GM12874 (cell line): Measurements from ENCODE around the gene TEKT4.

Source experiments
- CTCF ChIP-seq: IDR thresholded peaks from 2 replicates; pipeline ENCODE4 v1.5.1; 2011; ENCODE audit warnings: low read depth, mild to moderate bottlenecking, control low read depth, low read length, moderate library complexity; ENCODE audit not compliant: insufficient read depth

TEKT4 gene

DNA sequence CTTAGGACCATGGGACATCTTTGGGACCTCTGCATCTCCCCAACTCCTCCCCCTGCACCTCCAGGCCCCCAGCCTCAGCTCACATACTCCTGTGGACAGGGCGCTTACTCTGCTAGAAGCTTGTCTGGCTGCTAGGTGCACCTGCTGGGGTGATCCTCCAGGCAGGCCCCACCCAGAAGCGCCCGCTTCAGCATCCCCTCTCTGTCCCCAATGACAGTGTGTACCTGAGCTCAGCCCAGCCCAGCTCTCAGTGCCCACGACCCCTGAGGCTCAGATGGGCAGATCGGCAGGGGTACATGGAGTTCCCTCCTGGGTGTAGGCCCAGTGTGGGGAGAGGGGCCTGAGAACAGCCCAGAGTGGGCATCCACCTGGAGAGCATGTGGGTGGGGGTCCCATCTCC, 5.9 kb downstream of the TEKT4 start:
- no peak for TF ChIP-seq CTCF

- TF ChIP-seq CTCF, result no peak
Observed at GRCh38 chr2:94879314-94879981, 8.2 kb downstream of the TEKT4 start.

- no peak for TF ChIP-seq CTCF
Observed at GRCh38 chr2:94879982-94880377, 8.8 kb downstream of the TEKT4 start.

DNA sequence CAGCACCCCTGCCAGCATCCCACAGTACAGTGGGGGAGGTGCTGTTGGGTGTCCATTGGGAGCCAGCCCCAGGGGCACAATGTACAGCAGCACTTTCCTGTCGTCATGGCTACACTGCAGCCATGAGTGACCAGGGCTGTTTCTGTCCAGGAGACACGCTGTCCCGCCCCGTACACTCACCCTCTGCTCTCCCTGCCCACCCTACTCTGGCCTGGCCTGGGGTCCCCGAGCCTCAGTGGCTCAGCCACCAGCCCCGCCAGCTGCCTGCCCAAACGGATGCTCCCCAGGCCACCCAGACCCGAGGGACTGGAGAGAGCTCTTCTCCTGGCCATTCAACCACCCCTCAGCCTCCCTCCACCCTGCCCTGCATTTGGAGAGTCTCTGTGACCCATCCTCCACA, 9.3 kb downstream of the TEKT4 start:
- TF ChIP-seq CTCF, result no peak

DNA sequence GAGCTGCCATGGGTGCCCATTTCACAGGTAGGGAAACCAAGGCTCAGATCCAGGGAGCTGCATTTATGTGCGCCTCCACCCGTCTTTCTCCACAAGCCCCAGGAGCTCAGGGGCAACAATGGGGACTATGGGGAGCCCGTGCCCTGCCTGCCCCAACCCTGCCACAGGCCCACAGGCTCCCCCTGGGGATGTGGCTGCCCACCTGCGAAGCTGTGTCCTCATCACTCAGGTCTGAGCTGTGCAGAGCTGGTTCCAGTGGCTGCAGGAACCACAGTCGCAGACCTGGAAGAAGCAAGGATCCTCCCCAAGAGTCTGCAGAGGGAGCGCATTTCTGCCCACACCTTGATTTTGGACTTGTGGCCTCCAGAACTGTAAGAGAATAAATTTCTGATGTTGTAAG, 9.8 kb downstream of the TEKT4 start:
- TF ChIP-seq CTCF, result no peak

- TF ChIP-seq CTCF, result no peak
Observed at GRCh38 chr2:94890234-94890633, 19.0 kb downstream of the TEKT4 start.

- TF ChIP-seq CTCF, result no peak
Observed at GRCh38 chr2:94923196-94923595, 52.0 kb downstream of the TEKT4 start.
